GM19025 (cell line): ENCODE data around the gene ELN.

Experiments
- ATAC-seq: cut with Tn5 transposase; IDR thresholded peaks from one replicate; pipeline ENCODE4 v1.9.1; 2021; ENCODE audit warnings: mild to moderate bottlenecking, low read depth, moderate library complexity; ENCODE audit not compliant: unreplicated experiment

ELN gene

DNA sequence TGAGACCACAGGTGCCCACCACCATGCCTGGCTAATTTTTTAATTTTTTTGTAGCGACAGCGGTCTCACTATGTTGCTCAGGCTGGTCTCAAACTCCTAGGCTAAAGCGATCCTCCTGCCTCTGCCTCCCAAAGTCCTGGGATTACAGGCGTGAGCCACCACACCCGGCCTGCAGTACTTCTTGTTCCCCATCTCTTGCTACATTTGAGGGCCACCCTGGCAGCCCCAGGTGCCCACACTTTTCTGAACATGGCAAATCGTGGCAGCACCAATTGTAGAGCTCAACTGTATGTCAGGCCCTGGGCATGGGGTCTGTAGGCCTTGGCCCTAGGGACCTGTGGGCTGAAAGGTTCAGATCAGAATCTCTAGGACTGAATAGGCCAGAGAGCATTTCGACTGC is 30.5 kb downstream of the ELN start:
- ATAC-seq: no peak

DNA sequence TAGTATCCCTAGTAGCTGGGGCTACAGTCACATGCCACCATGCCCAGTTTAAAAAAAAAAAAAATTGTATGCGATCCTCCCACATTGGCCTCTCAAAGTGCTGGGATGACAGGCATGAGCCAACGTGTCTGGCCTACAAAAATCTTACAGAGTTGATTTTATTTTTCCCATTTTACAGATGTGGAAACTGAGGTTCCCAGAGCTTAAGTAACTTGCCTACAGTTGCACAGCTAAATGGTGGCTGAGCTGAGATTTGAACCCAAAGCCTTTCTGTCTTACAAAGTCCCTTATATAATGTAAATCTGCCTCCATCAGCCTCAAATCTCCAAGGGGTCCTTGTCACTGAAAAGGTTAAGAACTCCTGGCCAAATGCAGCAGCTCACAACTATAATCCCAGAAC is 31.1 kb downstream of the ELN start:
- ATAC-seq: no peak

DNA sequence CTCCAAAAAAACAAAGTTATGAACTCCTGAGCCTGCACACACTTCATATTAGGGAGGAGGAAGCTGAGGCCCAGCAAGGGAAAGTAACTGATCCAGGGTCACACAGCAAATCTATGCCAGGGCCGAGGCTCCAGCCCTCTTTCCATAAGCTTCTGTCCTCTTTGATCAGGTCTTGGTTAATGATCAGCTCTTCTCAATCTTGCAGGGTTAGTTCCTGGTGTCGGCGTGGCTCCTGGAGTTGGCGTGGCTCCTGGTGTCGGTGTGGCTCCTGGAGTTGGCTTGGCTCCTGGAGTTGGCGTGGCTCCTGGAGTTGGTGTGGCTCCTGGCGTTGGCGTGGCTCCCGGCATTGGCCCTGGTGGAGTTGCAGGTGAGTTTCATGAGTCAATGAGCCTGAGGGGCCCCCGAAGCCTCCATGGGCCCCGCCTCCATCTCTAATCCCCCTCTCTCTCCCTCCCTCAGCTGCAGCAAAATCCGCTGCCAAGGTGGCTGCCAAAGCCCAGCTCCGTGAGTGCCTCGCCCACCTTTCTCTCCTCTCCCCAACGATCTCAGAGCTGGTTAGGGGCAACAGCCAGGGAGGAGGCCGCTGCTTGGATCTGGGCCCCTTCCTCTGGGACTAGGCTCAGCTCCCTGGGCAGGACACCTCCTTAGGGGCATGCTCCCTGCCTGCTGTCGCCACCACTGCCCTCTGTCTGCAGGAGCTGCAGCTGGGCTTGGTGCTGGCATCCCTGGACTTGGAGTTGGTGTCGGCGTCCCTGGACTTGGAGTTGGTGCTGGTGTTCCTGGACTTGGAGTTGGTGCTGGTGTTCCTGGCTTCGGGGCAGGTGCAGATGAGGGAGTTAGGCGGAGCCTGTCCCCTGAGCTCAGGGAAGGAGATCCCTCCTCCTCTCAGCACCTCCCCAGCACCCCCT is 32.0 kb downstream of the ELN start:
- no peak for ATAC-seq

DNA sequence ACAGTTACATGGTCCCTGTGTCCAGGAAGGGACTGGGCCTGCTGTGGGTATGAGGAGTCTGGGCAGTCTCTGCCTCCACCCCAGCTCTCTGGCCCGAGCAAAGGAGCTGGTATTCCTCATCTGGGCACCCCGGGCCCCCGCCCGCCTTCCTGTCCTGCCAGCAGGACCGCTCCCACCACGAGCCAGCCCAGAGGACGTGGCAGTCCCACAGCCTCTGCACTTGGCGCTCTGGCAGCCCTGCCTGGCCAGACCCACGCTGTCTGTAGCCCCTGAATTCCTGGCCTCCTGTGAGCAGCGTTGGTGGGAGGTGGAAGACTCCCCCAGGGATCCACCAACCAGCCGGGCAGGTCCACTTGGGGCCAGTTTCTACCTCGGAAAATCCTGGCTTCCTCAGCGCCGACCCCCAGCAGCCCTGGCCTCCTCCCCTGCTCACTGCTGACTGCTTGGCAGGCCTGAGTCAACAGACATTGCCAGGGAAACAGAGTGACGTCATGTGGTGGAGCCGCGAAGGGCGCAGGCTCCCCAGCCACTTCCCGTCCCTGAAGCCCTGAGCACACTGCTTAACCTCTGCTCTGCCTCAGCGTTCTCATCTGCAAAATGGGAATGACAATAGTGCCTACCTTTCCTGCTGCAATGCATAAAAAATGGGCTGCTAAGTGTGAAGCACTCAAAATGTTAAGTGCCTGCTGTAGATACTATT is 34.0 kb downstream of the ELN start:
- ATAC-seq: peak; percentile 69

DNA sequence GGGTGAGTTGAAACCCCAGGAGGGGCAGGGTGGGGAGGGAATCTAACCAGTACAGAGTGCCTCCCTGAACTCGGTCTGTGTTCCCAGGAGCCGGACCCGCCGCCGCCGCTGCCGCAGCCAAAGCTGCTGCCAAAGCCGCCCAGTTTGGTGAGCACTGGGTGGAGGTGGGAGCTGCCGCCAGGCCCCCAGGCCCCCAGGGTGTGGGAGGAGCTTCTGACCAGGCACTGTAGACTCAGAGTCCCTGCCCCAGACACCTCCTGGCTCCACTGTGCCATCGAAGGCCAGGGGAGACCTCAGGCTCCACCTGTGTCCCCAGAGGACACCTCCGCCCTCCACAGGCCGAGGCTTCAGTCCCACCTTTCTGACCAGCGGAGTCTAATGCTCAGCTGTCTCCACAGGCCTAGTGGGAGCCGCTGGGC is 35.3 kb downstream of the ELN start:
- no peak for ATAC-seq

DNA sequence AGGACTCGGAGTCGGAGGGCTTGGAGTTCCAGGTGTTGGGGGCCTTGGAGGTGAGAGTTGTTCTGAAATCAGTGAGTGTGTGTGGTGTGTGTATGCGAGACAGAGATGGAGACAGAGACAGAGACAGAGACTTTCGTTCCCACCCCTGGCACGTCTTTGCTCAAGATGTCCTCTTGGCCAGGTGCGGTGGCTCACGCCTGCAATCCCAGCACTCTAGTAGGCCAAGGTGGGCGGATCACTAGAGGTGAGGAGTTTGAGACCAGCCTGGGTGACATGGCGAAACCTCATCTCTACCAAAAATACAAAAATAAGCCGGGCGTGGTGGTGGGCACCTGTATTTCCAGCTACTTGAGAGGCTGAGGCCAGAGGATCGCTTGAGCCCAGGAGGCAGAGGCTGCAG is 35.7 kb downstream of the ELN start:
- ATAC-seq: no peak

DNA sequence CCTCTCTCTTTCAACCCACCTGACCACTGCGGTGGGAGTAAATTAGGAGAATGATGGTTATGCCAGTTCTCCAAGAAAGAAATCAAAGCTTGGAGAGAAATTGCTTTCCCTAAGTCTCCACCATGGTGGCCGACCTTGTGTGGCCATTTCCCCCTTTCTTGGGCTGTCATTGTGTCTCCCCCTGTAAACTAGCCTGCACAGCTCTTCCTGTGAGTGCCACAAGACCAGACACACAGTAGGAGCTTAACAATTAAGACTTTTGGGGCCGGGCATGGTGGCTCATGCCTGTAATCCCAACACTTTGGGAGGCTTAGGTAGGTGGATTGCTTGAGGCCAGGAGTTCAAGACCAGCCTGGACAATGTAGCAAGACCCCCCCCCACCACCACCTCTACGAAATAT is 36.7 kb downstream of the ELN start:
- ATAC-seq: no peak

DNA sequence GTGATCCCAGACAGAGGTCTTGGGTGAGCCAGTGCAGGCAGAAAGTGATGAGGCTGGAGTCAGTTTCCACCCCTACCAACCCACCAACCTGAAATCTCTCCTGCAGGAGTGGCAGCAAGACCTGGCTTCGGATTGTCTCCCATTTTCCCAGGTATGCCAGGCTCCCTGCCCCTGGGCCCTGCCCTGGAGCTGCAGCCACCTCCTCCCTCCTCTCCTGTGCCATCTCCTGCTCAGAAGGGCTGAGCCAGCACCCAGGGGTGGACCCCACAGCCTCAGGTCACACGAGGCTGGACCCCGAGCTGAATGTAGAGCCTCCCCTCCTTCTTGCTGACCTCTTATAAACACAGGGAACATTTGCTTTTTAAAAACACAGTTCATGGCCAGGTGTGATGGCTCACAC is 38.7 kb downstream of the ELN start:
- ATAC-seq: no peak

DNA sequence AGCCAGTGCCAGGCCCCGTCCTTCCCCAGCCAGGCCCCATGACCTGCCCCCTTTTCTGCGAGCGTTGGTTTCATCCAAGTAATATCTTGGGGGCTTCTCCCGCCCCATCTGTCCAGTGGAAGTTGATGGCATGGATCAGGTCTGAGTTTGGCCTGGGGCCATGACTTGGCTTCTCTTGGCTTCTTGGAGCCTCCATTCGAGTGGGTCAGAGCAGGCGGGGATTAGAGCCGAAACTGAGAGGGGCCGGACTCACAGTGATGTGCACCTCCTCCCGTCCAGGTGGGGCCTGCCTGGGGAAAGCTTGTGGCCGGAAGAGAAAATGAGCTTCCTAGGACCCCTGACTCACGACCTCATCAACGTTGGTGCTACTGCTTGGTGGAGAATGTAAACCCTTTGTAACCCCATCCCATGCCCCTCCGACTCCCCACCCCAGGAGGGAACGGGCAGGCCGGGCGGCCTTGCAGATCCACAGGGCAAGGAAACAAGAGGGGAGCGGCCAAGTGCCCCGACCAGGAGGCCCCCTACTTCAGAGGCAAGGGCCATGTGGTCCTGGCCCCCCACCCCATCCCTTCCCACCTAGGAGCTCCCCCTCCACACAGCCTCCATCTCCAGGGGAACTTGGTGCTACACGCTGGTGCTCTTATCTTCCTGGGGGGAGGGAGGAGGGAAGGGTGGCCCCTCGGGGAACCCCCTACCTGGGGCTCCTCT is 40.6 kb downstream of the ELN start:
- no peak for ATAC-seq

DNA sequence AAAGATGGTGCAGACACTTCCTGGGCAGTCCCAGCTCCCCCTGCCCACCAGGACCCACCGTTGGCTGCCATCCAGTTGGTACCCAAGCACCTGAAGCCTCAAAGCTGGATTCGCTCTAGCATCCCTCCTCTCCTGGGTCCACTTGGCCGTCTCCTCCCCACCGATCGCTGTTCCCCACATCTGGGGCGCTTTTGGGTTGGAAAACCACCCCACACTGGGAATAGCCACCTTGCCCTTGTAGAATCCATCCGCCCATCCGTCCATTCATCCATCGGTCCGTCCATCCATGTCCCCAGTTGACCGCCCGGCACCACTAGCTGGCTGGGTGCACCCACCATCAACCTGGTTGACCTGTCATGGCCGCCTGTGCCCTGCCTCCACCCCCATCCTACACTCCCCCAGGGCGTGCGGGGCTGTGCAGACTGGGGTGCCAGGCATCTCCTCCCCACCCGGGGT is 41.1 kb downstream of the ELN start:
- ATAC-seq: no peak

DNA sequence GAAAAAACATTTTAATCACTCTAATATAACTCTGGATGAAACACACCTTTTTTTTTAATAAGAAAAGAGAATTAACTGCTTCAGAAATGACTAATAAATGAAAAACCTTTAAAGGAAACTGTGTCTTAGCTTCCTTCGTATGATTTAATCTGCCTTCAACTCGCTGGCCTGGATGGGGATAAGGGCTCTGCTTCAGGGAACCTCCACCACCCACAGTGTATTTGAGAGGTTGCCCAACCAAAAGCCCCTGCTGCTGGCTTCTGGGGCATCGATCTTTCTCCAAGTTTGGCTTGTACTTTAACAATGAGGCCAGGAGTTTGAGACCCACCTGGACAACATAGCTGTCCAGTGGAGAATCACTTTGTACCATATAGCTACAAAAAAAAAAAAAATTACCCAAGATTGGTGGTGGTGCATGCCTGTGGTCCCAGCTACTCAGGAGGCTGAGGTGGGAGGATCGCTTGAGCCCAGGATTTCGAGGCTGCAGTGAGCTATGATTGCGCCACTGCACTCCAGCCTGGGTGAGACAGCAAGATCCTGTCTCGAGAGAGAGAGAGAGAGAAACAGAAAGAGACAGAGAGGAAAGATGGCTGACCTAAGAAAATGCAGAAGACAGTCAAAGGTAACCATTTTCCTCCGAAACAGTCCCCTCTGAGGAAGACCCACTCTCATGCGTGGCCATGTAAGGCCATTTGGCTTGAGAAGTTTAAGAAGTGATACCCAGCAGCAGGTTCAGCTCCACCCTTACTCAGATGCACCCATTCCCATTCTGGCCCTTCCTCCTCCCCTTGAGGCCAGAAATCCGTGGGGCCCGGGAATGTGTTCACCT is 42.0 kb downstream of the ELN start:
- no peak for ATAC-seq

DNA sequence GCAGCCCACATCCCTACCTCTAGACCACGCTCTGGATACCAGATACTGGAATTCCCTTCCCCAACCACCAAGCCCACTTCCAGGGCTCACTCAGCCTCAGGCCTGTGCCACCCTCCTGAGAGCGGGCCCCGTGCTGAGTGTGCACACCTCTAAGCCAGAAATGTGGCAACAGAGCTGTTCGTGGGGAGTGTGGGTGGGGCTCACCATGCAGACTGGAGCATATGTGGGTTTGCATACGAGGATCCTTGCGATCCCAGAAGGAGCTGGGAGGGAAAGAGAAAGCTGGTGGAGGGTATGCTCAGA is 42.6 kb downstream of the ELN start:
- no peak for ATAC-seq

DNA sequence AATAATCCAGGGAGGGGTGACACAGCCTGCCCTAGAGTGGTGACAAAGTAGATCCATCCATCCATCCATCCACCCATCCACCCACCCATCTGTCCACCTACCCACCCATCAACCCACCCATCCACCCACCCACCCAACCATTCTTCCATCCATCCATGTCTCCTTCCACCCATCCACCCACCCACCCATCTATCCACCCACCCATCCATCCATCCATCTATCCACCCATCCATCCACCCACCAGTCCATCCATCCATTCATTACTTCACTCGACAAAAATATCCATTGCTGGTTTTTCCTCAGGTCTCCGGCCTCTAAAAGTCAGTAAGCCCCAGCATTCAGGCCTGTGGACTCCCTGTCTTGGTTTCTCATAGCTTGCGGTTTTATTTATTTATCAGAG is 43.1 kb downstream of the ELN start:
- ATAC-seq: no peak

DNA sequence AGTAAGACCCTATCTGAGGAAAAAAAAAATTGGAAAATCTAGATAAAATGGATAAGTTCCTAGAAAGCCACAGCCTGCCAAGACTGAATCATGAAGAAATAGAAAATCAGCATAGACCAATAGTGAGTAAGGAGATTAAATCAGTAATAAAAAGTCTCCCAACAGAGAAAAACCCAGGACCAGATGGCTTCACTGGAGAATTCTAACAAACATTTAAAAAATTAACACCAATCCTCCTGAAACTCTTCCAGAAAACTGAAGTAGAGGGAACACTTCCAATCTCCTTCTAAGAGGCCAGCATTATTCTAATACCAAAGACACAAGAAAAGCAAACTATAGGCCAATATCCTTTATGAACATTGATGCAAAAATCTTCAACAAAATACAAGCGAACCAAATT is 46.8 kb downstream of the ELN start:
- ATAC-seq: no peak

DNA sequence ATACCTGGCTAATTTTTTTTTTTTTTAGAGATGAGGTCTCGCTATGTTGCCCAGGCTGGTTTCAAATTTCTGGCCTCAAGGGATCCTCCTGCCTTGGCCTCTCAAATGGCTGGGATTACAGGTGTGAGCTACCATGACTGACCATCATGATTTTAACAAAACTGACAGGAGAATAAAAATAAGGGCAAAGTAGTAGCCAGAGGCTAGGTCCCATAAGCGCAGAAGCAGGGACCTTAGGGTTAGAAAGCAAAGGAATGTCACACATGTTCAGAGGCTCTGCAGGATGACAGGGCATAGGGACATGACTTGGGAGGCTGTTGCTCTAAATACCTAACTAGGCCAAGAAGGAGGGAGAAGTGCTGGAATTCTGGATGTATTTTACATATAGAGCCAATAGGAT is 50.5 kb downstream of the ELN start:
- no peak for ATAC-seq

DNA sequence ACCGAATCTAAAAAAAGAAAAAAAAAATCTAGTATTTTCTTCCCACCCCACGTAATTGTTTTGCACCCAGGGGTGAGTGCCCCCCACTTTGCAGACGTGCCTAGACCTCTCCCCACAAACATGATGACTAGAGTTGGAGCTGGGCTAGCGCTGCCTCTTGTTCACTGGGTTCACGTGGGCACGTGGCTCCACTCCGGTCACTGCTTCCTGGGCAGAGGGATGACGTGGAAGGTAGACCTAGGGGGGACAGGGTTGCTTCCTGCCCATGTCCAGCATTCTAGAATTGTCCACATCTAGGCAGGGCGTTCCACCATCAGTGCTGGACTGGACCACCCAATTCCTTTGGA is 54.8 kb downstream of the ELN start:
- no peak for ATAC-seq

DNA sequence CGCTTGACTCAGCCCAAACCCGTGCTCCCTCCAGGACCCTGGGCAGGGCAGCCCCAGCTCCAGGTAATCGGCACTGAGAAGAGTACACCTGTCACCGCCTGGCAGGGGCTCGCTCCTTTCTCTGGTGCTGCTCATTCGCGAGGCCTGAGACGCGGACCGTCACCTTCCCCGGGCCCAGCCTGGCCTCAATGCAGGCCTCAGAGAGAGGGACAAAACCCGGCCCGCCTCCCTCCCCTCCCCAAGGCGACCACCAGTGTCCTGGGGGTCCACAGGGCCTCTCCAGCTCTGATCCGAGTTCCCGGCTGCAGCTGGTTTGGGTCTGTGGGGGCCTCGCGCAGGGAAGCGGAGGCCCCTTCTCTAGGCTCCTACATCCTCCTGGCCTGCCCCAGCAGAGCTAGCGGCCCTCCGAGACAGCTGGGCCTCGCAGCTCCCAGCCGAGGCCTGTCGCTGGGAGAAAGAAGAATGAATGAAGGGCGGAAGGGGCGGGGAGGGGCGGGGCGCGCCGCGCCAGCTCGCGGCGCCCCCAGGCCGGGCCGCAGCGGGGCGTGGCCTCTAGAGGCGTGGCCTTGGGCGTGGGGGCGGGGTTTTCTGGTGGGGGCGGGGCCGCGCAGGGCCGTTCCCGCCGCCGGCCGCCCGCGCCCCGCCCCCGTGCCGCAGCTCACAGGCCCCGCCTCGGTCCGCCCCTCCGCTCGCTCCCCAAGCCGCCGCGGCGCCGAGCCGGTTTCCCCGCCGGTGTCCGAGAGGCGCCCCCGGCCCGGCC is 55.3 kb downstream of the ELN start, which contains the start of gene LIMK1:
TSS of gene LIMK1 (plus strand) at position 688 of the 760 bp plus-strand sequence. CDS start 187 bp downstream, outside the sequence.
- ATAC-seq: peak; percentile 77

DNA sequence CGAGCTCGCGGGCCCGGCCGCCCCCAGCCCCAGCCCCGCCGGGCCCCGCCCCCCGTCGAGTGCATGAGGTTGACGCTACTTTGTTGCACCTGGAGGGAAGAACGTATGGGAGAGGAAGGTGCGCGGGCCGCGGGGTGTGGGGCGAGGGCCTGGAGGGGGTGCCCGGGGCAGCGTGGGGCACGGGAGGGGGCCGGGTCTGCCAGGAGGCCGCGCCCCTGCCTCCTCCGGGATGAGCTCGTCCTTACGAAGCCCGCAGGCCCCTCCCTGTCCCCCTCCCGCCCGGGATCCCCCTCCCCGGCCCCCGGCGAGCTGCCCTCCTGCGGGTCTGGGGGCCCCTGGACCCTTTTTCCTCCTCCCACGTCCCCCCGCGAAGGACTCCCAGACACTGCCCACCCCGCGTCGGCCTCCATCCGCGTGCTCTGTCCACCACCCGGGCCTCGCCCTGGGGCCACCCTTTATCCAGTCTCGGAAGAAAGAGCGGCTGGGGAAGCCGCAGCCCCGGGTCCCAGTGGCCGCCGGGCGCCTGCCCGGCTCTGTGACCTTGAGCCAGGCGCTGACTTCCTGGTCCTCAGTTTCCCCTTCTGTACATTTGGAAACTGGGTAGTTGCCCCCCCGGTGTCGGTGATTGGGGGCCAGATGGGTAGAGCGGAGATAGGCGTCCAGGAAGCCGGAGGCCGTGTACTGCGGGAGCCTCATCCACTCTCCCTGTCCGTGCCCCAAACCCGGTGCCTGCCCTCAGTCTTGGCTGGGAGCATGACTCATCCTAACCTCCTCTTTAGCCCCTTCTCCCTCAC is 56.2 kb downstream of the ELN start:
- ATAC-seq: peak; percentile 56
